Heart left ventricle (tissue), 13 donors: Measurements from ENCODE around the gene PITHD1.

ENCODE experiments used
- CTCF ChIP-seq, 12 donors: fragments of 200-600 bp; sonication (generic) in 4 of 12; IDR thresholded peaks; one replicate each; pipeline versions ENCODE4 v1.5.0 to v1.8.0; 2018 to 2022; ENCODE audit warnings: antibody characterized with exemption in 12 of 12, mild to moderate bottlenecking in 5 of 12
- POLR2A ChIP-seq, 2 donors: fragments of 450-650 bp; IDR thresholded peaks; one replicate each; pipeline ENCODE4 v1.6.1; 2017; ENCODE audit warnings: antibody characterized with exemption in 2 of 2, mild to moderate bottlenecking in 2 of 2, moderate library complexity in 2 of 2
- donor health status: ischemic (EF 13 %, LVEDD 7.1; RV severe dilation, severe dysfunction).
- donor health status: DM: no; HTN: yes; CAD: no.
- donor health status: DM: no; HTN: no; CAD: no.
- donor health status: ischemic (EF 25% LVEDD 6.9; RV normal size, moderate dysfunction).
- donor health status: ischemic (EF 25% LVEDD 5.7; RV mildly dilated, moderate dysfunction).
- donor health status: ischemic (EF 35%, LVEDD 5.7; RV mildly dilated, moderate dysfunction).
- donor health status: nonischemic (EF 11% LVEDD 7.7; RV severe dilation, severe dysfunction).
- donor health status: DM: yes; HTN: yes; CAD: no.
- donor health status: PGD.
- donor health status: ischemic (EF 29% LVEDD 5.4; RV normal size, mild dysfunction).
- donor health status: nonischemic (EF 23%, LVEDD 6.1; RV moderate dilation, normal function).

GRCh38 chr1:23788695-23789094 lies 10.5 kb downstream of the PITHD1 start:
- TF ChIP-seq CTCF (IDR thresholded peaks at IDR 0.05), result no peak
- TF ChIP-seq POLR2A (IDR thresholded peaks at IDR 0.05), result no peak
